HepG2 (cell line): ENCODE results near the gene ZSCAN5C. TPM values are rescaled to one million over a fixed set of nuclear protein-coding genes. Genes with fewer than 3 reads are reported as not detected.

Experiments
- ARID3A ChIP-seq: IDR thresholded peaks from 2 replicates; pipeline ENCODE4 v1.6.1; 2012; ENCODE audit warnings: low read depth, low read length, improper control_type of control experiment
- ARID5B ChIP-seq: IDR thresholded peaks from 2 replicates; pipeline ENCODE4 v1.4.0; 2020; ENCODE audit warnings: mild to moderate bottlenecking, missing genetic modification reagents
- CBX2 ChIP-seq, 2 experiments: fragments of 200-600 bp in 1 of 2; sonication (generic); formaldehyde crosslinking in 1 of 2; IDR thresholded peaks; 2 replicates each; pipeline versions ENCODE4 v1.7.0 to v1.8.1; 2018 to 2022; ENCODE audit warnings: low read depth in 2 of 2, low read length in 1 of 2, mild to moderate bottlenecking in 1 of 2, missing genetic modification reagents in 1 of 2
- ELF1 ChIP-seq: sonication (generic); formaldehyde crosslinking; IDR thresholded peaks from 2 replicates; pipeline ENCODE4 v1.4.0; 2020; ENCODE audit warnings: missing genetic modification reagents
- HDAC1 ChIP-seq: sonication (generic); formaldehyde crosslinking; IDR thresholded peaks from 2 replicates; pipeline ENCODE4 v1.5.1; 2020; ENCODE audit warnings: mild to moderate bottlenecking, missing genetic modification reagents
- IRF1 ChIP-seq: sonication (generic); formaldehyde crosslinking; IDR thresholded peaks from 2 replicates; pipeline ENCODE4 v1.4.0; 2020; ENCODE audit warnings: low read depth, mild to moderate bottlenecking, missing genetic modification reagents
- PAWR ChIP-seq: sonication (generic); formaldehyde crosslinking; IDR thresholded peaks from 2 replicates; pipeline ENCODE4 v1.4.0; 2020; ENCODE audit warnings: missing genetic modification reagents, mild to moderate bottlenecking, borderline replicate concordance
- ZBTB33 ChIP-seq: sonication (generic); formaldehyde crosslinking; IDR thresholded peaks from 2 replicates; pipeline ENCODE4 v1.4.0; 2020; ENCODE audit warnings: missing genetic modification reagents
- ZNF205 ChIP-seq: IDR thresholded peaks from 2 replicates; pipeline ENCODE4 v1.6.1; 2018; ENCODE audit warnings: missing biosample characterization, missing genetic modification reagents
- ZNF317 ChIP-seq: sonication (generic); formaldehyde crosslinking; IDR thresholded peaks from 2 replicates; pipeline ENCODE4 v1.5.0; 2020; ENCODE audit warnings: mild to moderate bottlenecking, missing genetic modification reagents
- ZNF414 ChIP-seq: sonication (generic); formaldehyde crosslinking; IDR thresholded peaks from 2 replicates; pipeline ENCODE4 v1.5.0; 2020; ENCODE audit warnings: missing genetic modification reagents
- ZNF546 ChIP-seq: sonication (generic); formaldehyde crosslinking; conservative IDR thresholded peaks from 2 replicates; pipeline ENCODE4 v1.8.1; 2023; ENCODE audit warnings: mild to moderate bottlenecking, missing genetic modification reagents
- polyA plus RNA-seq, 8 experiments: library from polyadenylated mRNA; depleted of rRNA in 3 of 8; stranded (reverse) in 7 of 8; unstranded in 1 of 8; fragments of >200 nt; fragmentation: Illumina TruSeq in 4 of 8; extraction: Trizol in 4 of 8; gene quantifications; 2 replicates each; pipeline versions ENCODE4 v1.2.1 to v1.2.3, GENCODE V29; 2011 to 2016; ENCODE audit warnings: low read depth in 4 of 8, missing spikeins in 1 of 8, mixed read lengths in 1 of 8; ENCODE audit not compliant: insufficient read depth in 1 of 8
- total RNA-seq, 5 experiments: library from RNA; depleted of rRNA; stranded (reverse); fragments of >200 nt; fragmentation: Illumina TruSeq; extraction: Trizol; gene quantifications; 2 replicates each; pipeline ENCODE4 v1.2.3, GENCODE V29; 2016; ENCODE audit warnings: low read depth in 1 of 5

The ZSCAN5C gene
- total and polyA plus RNA-seq, 2 of the 13 experiments (the other 11 are each of a cell fraction or from before 2014, with no cell fraction given), result not detected

GRCh38 chr19:56155124-56155687, 46.9 kb upstream of the ZSCAN5C start (continued):
- no peak for TF ChIP-seq ZNF414 (CRISPR knock-in tag)
- no peak for TF ChIP-seq ZNF205
- TF ChIP-seq IRF1 (CRISPR knock-in tag), result no peak
- no peak for TF ChIP-seq HDAC1 (CRISPR knock-in tag)
- TF ChIP-seq ARID3A, result no peak
- TF ChIP-seq ZBTB33 (CRISPR knock-in tag), result peak; percentile 99
- no peak for TF ChIP-seq ZNF317
- TF ChIP-seq CBX2 (IDR thresholded peaks at IDR 0.05; ENCODE audit: low read depth, low read length), result no peak
- no peak for TF ChIP-seq CBX2 (CRISPR knock-in tag; IDR thresholded peaks at IDR 0.05; ENCODE audit: low read depth)
- TF ChIP-seq ZNF546 (CRISPR knock-in tag), result no peak
- TF ChIP-seq PAWR (CRISPR knock-in tag), result no peak
- TF ChIP-seq ARID5B (CRISPR knock-in tag), result no peak
- no peak for TF ChIP-seq ELF1 (CRISPR knock-in tag)
